ENCODE measurements around the gene ITGB5.
"Not testable (repeated sequence)": the region's sequence is repeated elsewhere in the genome, so short reads cannot be mapped to it uniquely, and the experiment has no call there.

The ITGB5 gene

GRCh38 chr3:124831628-124832199 lies 55.5 kb downstream of the ITGB5 start:
- H3K4me3 ChIP-seq (replicated peaks; ENCODE audit: low read depth, low read length): no peak overlapping the region
- TF ChIP-seq CTCF (IDR thresholded peaks at IDR 0.05; ENCODE audit: low read depth, low read length, missing control alignments): no peak
- no peak for DNase-seq (ENCODE audit: extremely low read depth, low read depth)

GRCh38 chr3:124829819-124830554 lies 57.2 kb downstream of the ITGB5 start:
- no peak for TF ChIP-seq CTCF (IDR thresholded peaks at IDR 0.05; ENCODE audit: low read depth, low read length, missing control alignments)
- no peak for DNase-seq (ENCODE audit: extremely low read depth, low read depth)
- H3K4me3 ChIP-seq (replicated peaks; ENCODE audit: low read depth, low read length): no peak overlapping the region

- no peak for TF ChIP-seq CTCF (IDR thresholded peaks at IDR 0.05; ENCODE audit: low read depth, low read length, missing control alignments)
- H3K4me3 ChIP-seq (replicated peaks; ENCODE audit: low read depth, low read length): no peak overlapping the region
- DNase-seq (ENCODE audit: extremely low read depth, low read depth): no peak
These were observed 57.9 kb downstream of the ITGB5 start for GRCh38 chr3:124829178-124829818.

GRCh38 chr3:124827476-124828206 lies 59.5 kb downstream of the ITGB5 start:
- peak; percentile 27 for TF ChIP-seq CTCF (IDR thresholded peaks at IDR 0.05; ENCODE audit: low read depth, low read length, missing control alignments)
- DNase-seq (ENCODE audit: extremely low read depth, low read depth); H3K4me3 ChIP-seq (replicated peaks; ENCODE audit: low read depth, low read length): not testable (repeated sequence)

- no peak for DNase-seq (ENCODE audit: extremely low read depth, low read depth)
- H3K4me3 ChIP-seq (replicated peaks; ENCODE audit: low read depth, low read length): no peak overlapping the region
- no peak for TF ChIP-seq CTCF (IDR thresholded peaks at IDR 0.05; ENCODE audit: low read depth, low read length, missing control alignments)
These were observed 60.5 kb downstream of the ITGB5 start for GRCh38 chr3:124826703-124827102.

GRCh38 chr3:124824286-124824915 lies 62.8 kb downstream of the ITGB5 start:
- H3K4me3 ChIP-seq (replicated peaks; ENCODE audit: low read depth, low read length): no peak overlapping the region
- no peak for TF ChIP-seq CTCF (IDR thresholded peaks at IDR 0.05; ENCODE audit: low read depth, low read length, missing control alignments)
- DNase-seq (ENCODE audit: extremely low read depth, low read depth): no peak
